H9 (cell line): ENCODE results near the gene TXNRD1. TPM values are rescaled to one million over a fixed set of nuclear protein-coding genes. Genes with fewer than 3 reads are reported as not detected.

Source experiments
- DNase-seq: peaks from one replicate; pipeline ENCODE4 v3.0.0-alpha.2; 2017
- H2AFZ ChIP-seq: one replicate; pipeline ENCODE4 v1.6.1; 2013; ENCODE audit warnings: mild to moderate bottlenecking, low read length, control low read depth, moderate library complexity
- H2AK5ac ChIP-seq: 2 replicates; pipeline ENCODE4 v1.6.1; 2013; ENCODE audit warnings: low read length, control low read depth, mixed read lengths; ENCODE audit not compliant: insufficient read length
- H2BK120ac ChIP-seq: one replicate; pipeline ENCODE4 v1.6.1; 2013; ENCODE audit warnings: low read depth, mild to moderate bottlenecking, low read length, control low read depth, inconsistent platforms; ENCODE audit not compliant: poor library complexity, severe bottlenecking
- H2BK12ac ChIP-seq: 2 replicates; pipeline ENCODE4 v1.6.1; 2013; ENCODE audit warnings: low read length, control low read depth, mixed read lengths, low read depth; ENCODE audit not compliant: insufficient read length
- H2BK15ac ChIP-seq: 2 replicates; pipeline ENCODE4 v1.6.1; 2013; ENCODE audit warnings: low read depth, low read length, control low read depth
- H2BK20ac ChIP-seq: one replicate; pipeline ENCODE4 v1.6.1; 2013; ENCODE audit warnings: low read depth, mild to moderate bottlenecking, low read length, control low read depth, inconsistent platforms; ENCODE audit not compliant: poor library complexity, severe bottlenecking
- H2BK5ac ChIP-seq: 2 replicates; pipeline ENCODE4 v1.6.1; 2013; ENCODE audit warnings: low read length, control low read depth, mixed read lengths; ENCODE audit not compliant: insufficient read length
- H3K14ac ChIP-seq: 2 replicates; pipeline ENCODE4 v1.6.1; 2013; ENCODE audit warnings: low read length, control low read depth; ENCODE audit not compliant: insufficient read depth
- H3K18ac ChIP-seq: 2 replicates; pipeline ENCODE4 v1.6.1; 2013; ENCODE audit warnings: low read depth, mild to moderate bottlenecking, mixed read lengths, low read length, control low read depth; ENCODE audit not compliant: insufficient read length
- H3K23ac ChIP-seq: 2 replicates; pipeline ENCODE4 v1.6.1; 2013; ENCODE audit warnings: low read length, control low read depth, mixed read lengths, low read depth; ENCODE audit not compliant: insufficient read length
- H3K23me2 ChIP-seq: 2 replicates; pipeline ENCODE4 v1.6.1; 2013; ENCODE audit warnings: low read depth, mild to moderate bottlenecking, mixed read lengths, low read length, control low read depth; ENCODE audit not compliant: insufficient read length, poor library complexity, severe bottlenecking
- H3K27ac ChIP-seq: 2 replicates; pipeline ENCODE4 v1.5.1; 2013; ENCODE audit warnings: low read length, control low read depth, mixed read lengths, low read depth; ENCODE audit not compliant: insufficient read length
- H3K27me3 ChIP-seq: 2 replicates; pipeline ENCODE4 v1.6.1; 2013; ENCODE audit warnings: low read length, control low read depth, inconsistent platforms; ENCODE audit not compliant: insufficient read depth
- H3K4ac ChIP-seq: 2 replicates; pipeline ENCODE4 v1.6.1; 2013; ENCODE audit warnings: low read depth, mild to moderate bottlenecking, control low read depth, inconsistent platforms, low read length, moderate library complexity
- H3K4me1 ChIP-seq: 2 replicates; pipeline ENCODE4 v1.6.1; 2013; ENCODE audit warnings: low read length, control low read depth, inconsistent platforms; ENCODE audit not compliant: insufficient read depth
- H3K4me2 ChIP-seq: 2 replicates; pipeline ENCODE4 v1.6.1; 2013; ENCODE audit warnings: low read length, control low read depth, mixed read lengths; ENCODE audit not compliant: insufficient read length, insufficient read depth
- H3K56ac ChIP-seq: 2 replicates; pipeline ENCODE4 v1.6.1; 2013; ENCODE audit warnings: low read depth, mild to moderate bottlenecking, mixed read lengths, low read length, control low read depth; ENCODE audit not compliant: insufficient read length
- H3K79me1 ChIP-seq: 2 replicates; pipeline ENCODE4 v1.6.1; 2013; ENCODE audit warnings: low read depth, mild to moderate bottlenecking, moderate library complexity, low read length, control low read depth, inconsistent platforms; ENCODE audit not compliant: insufficient read depth, poor library complexity, severe bottlenecking
- H3K79me2 ChIP-seq: 2 replicates; pipeline ENCODE4 v1.6.1; 2013; ENCODE audit warnings: low read length, control low read depth, inconsistent platforms; ENCODE audit not compliant: insufficient read depth
- H3K9ac ChIP-seq: 2 replicates; pipeline ENCODE4 v1.6.1; 2013; ENCODE audit warnings: low read length, control low read depth, mixed read lengths; ENCODE audit not compliant: insufficient read length; ENCODE audit errors: extremely low read depth
- H3K9me3 ChIP-seq: one replicate; pipeline ENCODE4 v1.6.1; 2013; ENCODE audit warnings: low read depth, low read length, inconsistent platforms; ENCODE audit not compliant: control insufficient read depth
- H3T11ph ChIP-seq: one replicate; pipeline ENCODE4 v1.6.1; 2013; ENCODE audit warnings: mild to moderate bottlenecking, low read length, control low read depth, inconsistent platforms
- H4K20me1 ChIP-seq: one replicate; pipeline ENCODE4 v1.6.1; 2013; ENCODE audit not compliant: control insufficient read depth, insufficient read length, insufficient read depth
- H4K5ac ChIP-seq: 2 replicates; pipeline ENCODE4 v1.6.1; 2013; ENCODE audit warnings: low read depth, mild to moderate bottlenecking, mixed read lengths, low read length, control low read depth; ENCODE audit not compliant: insufficient read length
- H4K8ac ChIP-seq: replicated peaks from 2 replicates; pipeline ENCODE4 v1.6.1; 2013; ENCODE audit warnings: low read length, control low read depth, mixed read lengths, low read depth; ENCODE audit not compliant: insufficient read length
- H4K91ac ChIP-seq: 2 replicates; pipeline ENCODE4 v1.6.1; 2013; ENCODE audit warnings: low read depth, mild to moderate bottlenecking, moderate library complexity, mixed read lengths, low read length, control low read depth; ENCODE audit not compliant: insufficient read length
- H3K27ac Mint-ChIP-seq, 3 experiments: 2 replicates in 2 of 3; 3 replicates in 1 of 3; pipeline ENCODE4 v1.8.0; 2020 to 2021; ENCODE audit warnings: mixed read lengths in 3 of 3, mild to moderate bottlenecking in 1 of 3, moderate library complexity in 1 of 3
- H3K27me3 Mint-ChIP-seq: 2 replicates; pipeline ENCODE4 v1.8.0; 2021; ENCODE audit warnings: low read depth, mild to moderate bottlenecking, moderate library complexity, mixed read lengths
- H3K36me3 Mint-ChIP-seq, 3 experiments: 2 replicates in 2 of 3; 3 replicates in 1 of 3; pipeline ENCODE4 v1.8.0; 2020 to 2021; ENCODE audit warnings: low read depth in 3 of 3, mixed read lengths in 3 of 3; ENCODE audit not compliant: insufficient read depth in 1 of 3
- H3K4me1 Mint-ChIP-seq, 2 experiments: 2 replicates each; pipeline ENCODE4 v1.8.0; 2020; ENCODE audit warnings: mixed read lengths in 2 of 2
- H3K4me3 Mint-ChIP-seq, 2 experiments: 2 replicates in 1 of 2; 3 replicates in 1 of 2; pipeline ENCODE4 v1.8.0; 2020 to 2021; ENCODE audit warnings: mild to moderate bottlenecking in 2 of 2, mixed read lengths in 2 of 2, moderate library complexity in 1 of 2
- H3K9me3 Mint-ChIP-seq, 2 experiments: 2 replicates in 1 of 2; 3 replicates in 1 of 2; pipeline ENCODE4 v1.8.0; 2020; ENCODE audit warnings: mild to moderate bottlenecking in 2 of 2, mixed read lengths in 2 of 2, moderate library complexity in 1 of 2
- CTCF ChIP-seq: fragments of 200-600 bp; sonication (generic); conservative IDR thresholded peaks from 3 replicates; pipeline ENCODE4 v1.8.0; 2021; ENCODE audit warnings: antibody characterized with exemption, mild to moderate bottlenecking
- WGBS: extraction: QIAGEN DNeasy Blood & Tissue Kit; methylation state at CpG from one replicate; pipeline ENCODE4 v1.1.7; 2013; ENCODE audit warnings: missing lambda C conversion rate, low lambda C conversion rate, mixed read lengths; ENCODE audit not compliant: insufficient read length; ENCODE audit errors: extremely low coverage; 5-methylcytosine and 5-hydroxymethylcytosine counted together
- total RNA-seq: library from RNA; stranded (reverse); gene quantifications from 2 replicates; pipeline ENCODE4 v1.2.1, GENCODE V29; 2021

TXNRD1 gene
- total RNA-seq, 1 experiment from 2014 or later, result 100 TPM

GRCh38 chr12:104365921-104366410, 150.4 kb downstream of the TXNRD1 start:
- Histone ChIP-seq H2AFZ (no peak overlapping the region), H4K5ac (no peak overlapping the region), H3K79me1 (no peaks in the 10 kb centered on the region), H3K56ac (no peak overlapping the region), H2BK20ac (no peak overlapping the region), H3K9me3 (peaks cover 6% of the 10 kb centered on the region), H3K79me2 (no peaks in the 10 kb centered on the region), H3T11ph (no peak overlapping the region), H3K4me2 (no peak overlapping the region), H3K4ac (no peak overlapping the region), H2BK15ac (no peak overlapping the region), H3K9ac (no peak overlapping the region), H2BK12ac (no peak overlapping the region), H3K27me3 (no peaks in the 10 kb centered on the region), H3K14ac (no peak overlapping the region), H4K8ac (no peak overlapping the region), H3K23ac (no peak overlapping the region), H3K27ac (no peak overlapping the region), H2AK5ac (no peak overlapping the region), H4K91ac (no peak overlapping the region), H3K18ac (no peak overlapping the region), H2BK120ac (no peak overlapping the region), H3K4me1 (peaks cover 4% of the 10 kb centered on the region; the same call in 1 of the 2 replicates), H3K23me2 (no peaks in the 10 kb centered on the region), H2BK5ac (no peak overlapping the region), H4K20me1 (no peaks in the 10 kb centered on the region)
- H3K36me3 Mint-ChIP-seq, result peaks cover 19 to 31% (median 20%) of the 10 kb centered on the region in 3 experiments
- no peak for TF ChIP-seq CTCF
- no peak overlapping the region for H3K4me3 Mint-ChIP-seq
- no peak for DNase-seq
- peaks cover 15% of the 10 kb centered on the region in 2 experiments for H3K4me1 Mint-ChIP-seq
- H3K27ac Mint-ChIP-seq, result no peak overlapping the region
- H3K9me3 Mint-ChIP-seq, result peaks cover 29 to 30% of the 10 kb centered on the region in 2 experiments
- no peaks in the 10 kb centered on the region for H3K27me3 Mint-ChIP-seq
- no CpG with 5 or more reads among the region's 5 CpGs for WGBS
